ENCODE results near the gene C19orf85.
A peak's percentile ranks its signal among the peaks of the same experiment; 100 is the strongest.
"Not testable (repeated sequence)": the region's sequence is repeated elsewhere in the genome, so short reads cannot be mapped to it uniquely, and the experiment has no call there.

The C19orf85 gene

DNA sequence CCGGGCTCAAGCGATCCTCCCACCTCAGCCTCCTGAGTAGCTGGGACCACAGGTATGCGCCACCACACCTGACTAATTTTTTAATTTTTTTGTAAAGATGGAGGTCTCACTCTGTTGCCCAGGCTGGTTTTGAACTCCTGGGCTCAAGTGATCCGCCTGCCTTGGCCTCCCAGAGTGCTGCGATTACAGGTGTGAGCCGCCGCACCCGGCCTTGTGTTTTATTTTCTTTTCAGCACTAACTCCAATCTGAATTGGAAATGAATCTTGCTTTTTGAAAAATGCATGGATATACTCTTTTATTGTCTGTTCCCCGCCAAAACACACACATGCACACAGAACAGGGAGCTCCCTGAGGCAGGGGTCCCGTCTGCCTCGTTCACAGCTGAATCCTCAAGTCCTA lies 1.8 kb downstream of the C19orf85 start:
- no peak overlapping the region for H3K4me3 ChIP-seq (ENCODE audit: low read length)
- DNase-seq (ENCODE audit: low read depth, low spot score): no peak

DNA sequence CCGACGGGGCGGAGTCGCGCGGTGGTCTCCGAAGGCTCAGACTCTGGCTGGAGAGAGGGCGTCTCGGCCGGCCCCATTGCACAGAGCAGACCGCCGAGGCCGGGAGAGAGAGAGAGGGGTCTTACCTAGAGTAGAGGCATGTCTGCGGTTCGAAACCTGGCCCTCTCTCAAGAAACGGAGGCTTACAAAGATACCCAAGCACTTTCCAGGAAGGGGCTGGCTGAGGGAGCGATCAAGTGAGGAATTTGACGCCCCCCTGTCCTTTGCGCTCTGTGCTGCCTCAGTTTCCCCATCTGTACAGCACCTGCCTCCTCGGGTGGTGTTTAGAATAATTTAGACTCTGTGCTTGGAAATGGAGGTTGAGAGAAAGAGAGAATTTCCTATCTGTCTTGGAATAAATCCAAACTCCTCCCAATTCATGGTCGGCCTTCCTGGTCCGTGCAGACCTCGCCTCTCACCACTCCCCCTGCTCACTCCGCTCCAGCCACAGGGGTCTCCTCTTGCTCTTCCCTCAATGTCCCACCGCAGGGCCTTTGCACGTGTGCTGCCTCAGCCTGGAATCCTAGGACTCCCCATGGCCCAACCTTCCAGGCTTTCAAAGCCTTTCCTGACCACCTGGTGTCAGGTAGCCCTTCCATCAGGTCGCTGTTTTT lies 2.5 kb downstream of the C19orf85 start:
- peak overlapping the region; percentile 66 for H3K4me3 ChIP-seq (ENCODE audit: low read length)
- no peak for DNase-seq (ENCODE audit: low read depth, low spot score)

DNA sequence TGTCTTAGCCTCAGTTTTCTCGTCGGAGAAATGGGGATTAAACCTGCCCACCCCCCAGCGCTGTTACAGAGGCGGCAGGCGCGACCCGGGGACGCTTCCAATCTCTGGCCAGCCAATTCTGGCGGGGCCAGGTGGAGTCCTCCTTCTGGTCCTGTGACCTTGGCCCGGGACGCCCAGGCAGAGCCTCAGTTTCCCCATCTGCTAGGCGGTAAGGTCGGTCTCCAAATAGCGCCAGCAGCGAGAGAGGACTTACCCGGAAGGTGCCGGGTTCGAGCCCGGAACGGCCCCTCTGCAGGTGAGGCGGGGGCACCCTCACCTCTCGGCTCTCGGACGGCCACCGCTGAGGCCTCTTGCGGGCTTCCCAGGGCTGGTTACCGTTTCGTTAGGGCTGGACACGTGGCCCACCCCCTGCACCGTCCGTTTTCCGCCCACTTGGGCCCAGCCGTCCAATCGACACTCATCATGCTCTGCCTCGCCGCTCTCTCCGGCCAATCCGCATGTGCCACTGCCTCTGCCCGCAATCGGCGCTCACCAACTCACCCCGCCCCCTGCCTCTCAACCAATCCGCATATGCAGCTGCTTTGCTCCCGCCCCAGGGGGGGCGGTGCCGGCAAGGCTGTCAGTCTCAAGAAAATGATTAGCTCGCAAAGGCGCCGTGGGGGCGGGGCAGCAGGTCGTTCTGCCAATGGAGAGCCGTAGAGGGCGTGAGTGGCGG lies 3.1 kb downstream of the C19orf85 start, which contains the start of gene ISOC2:
ISOC2 (minus strand) TSS at position 384 of the 715 bp plus-strand sequence. CDS start 5,156 bp downstream, outside the sequence.
- H3K4me3 ChIP-seq (ENCODE audit: low read length): peak within 1 kb of the TSS; percentile 91
- DNase-seq (ENCODE audit: low read depth, low spot score): peak; percentile 99

DNA sequence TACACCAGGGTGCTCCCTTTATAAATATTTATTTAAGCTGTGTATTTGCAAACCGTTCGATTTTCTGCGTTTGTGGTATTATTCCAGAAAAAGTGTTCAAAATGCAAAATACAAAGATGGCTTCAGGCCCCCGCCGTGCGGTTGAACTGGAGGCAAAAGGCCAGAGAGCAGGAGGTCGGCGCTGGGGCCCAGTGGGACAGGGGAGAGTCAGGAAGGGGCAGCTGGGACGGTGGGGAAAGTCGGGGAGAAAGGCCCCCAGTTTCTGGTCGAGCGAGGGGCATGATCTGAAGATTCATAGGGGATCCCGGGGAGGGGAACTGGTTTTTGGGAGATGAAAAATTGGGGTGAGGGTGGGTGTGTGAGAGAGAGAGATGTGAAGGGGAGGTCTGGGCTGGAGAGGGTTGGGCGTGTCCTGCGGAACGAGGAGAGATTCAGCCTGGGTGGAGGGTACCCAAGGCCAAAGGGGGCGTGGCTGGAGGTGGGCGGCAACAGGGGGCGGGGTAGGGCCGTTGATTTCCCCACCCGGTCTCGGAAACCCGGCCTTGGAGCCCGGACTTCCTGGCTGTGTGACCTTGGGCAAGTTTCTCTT lies 3.8 kb downstream of the C19orf85 start:
- H3K4me3 ChIP-seq (ENCODE audit: low read length): peak overlapping the region; percentile 91
- no peak for DNase-seq (ENCODE audit: low read depth, low spot score)

DNA sequence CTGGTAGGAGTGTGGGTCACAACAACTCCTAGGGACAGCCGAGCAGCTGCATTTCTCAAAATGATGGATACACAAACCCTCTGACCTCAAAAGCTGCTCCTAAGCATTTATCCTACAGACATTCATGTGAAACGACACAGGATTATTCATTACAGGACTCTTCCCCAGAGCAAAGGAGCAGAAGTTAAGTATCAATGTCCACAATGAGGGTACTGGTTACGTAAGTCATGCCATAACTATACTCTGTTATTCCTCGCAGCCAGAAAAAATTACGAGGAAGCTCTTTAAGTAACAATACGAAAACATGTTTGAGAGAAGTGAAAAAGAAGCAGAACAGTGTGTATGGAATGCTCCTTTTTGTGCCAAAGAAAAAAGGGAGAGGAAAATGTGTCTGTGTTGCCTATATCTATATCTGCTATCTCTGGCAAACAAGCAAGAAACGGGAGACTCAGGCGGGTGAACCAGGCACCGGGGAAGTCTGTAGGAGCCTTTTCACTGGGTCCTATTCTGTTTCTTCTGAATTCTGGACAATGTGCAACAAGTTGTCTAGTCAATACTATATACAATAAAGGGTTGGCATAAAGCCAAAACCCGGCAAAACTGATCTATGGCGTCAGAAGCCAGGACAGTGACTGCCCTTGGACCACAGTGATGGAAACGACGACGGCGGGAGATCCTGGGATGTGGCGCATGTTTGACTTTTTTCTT lies 4.4 kb downstream of the C19orf85 start:
- no peak overlapping the region for H3K4me3 ChIP-seq (ENCODE audit: low read length)
- DNase-seq (ENCODE audit: low read depth, low spot score): no peak

DNA sequence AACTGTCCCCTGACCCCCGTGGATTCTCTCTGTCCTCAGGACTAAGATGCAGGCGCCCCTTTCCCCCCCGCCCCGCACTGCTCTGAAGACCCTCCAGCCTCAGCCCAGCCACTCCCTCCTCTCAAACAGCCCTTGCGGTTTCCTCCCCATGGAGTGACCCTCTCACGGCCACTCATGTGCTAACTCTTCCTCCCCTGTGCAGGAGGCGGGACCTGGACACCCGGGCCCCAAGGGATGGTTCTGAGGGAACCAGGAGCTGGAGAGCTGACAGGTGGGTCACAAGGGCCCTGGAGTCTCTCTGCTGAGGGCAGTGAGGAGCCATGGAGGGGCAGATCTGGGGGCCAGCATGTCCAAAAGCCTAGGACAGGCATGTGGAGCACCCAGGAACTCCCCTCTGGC lies 5.0 kb downstream of the C19orf85 start:
- no peak overlapping the region for H3K4me3 ChIP-seq (ENCODE audit: low read length)
- no peak for DNase-seq (ENCODE audit: low read depth, low spot score)

DNA sequence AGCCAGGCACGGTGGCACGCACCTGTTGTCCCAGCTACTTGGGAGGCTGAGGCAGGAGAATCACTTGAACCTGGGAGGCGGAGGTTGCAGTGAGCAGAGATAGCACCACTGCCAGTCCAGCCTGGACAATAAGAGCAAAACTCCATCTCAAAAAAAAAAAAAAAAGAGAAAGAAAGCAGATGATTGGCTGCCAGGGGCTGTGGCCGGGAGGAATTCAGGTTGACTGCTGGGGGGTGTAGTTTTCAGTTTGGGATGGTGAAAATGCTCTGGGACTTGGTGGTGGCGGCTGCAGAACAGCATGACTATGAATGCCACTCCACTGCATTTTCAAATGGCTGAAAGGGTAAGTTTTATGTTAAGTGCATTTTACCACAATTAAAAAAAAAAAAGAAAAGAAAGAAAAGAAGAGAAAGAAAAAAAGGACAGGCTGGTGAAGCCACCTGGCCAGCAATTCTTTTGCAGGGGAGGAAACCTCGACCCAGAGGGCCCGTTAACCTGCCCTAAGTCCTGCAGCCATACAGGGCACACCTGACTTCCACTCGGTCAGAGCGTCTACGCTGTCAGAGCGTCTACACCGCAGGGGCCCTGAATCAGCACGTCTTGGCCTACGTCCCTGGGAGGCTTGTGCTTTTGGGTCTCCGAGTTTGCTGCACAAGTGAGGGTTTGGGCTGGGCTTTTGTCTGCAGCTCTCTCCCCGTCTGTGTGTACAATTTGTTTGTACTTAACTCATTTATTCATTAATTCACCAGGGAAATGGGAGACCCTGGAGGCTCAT lies 6.7 kb downstream of the C19orf85 start:
- no peak for DNase-seq (ENCODE audit: low read depth, low spot score)
- H3K4me3 ChIP-seq (ENCODE audit: low read length): no peak overlapping the region

DNA sequence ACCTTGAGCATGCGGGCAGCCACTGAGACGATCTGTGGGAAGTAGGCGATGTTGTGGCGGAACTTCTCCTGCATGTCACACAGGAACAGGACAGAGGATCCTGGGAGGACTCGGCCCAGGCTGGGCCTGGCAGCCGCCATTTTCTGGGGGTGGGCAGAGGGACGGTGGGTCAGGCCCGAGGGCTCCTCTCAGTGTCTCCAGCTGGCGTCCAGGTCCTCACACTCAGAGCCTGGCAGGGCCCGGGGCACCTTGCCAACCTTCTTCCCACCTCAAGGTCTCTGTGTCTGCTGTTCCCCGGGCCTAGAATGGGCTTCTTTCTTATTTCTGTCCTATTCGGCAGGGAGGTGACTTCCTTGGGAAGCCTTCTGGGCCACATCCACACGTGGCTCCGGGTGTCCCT lies 8.2 kb downstream of the C19orf85 start:
- DNase-seq (ENCODE audit: low read depth, low spot score): no peak
- no peak overlapping the region for H3K4me3 ChIP-seq (ENCODE audit: low read length)

DNA sequence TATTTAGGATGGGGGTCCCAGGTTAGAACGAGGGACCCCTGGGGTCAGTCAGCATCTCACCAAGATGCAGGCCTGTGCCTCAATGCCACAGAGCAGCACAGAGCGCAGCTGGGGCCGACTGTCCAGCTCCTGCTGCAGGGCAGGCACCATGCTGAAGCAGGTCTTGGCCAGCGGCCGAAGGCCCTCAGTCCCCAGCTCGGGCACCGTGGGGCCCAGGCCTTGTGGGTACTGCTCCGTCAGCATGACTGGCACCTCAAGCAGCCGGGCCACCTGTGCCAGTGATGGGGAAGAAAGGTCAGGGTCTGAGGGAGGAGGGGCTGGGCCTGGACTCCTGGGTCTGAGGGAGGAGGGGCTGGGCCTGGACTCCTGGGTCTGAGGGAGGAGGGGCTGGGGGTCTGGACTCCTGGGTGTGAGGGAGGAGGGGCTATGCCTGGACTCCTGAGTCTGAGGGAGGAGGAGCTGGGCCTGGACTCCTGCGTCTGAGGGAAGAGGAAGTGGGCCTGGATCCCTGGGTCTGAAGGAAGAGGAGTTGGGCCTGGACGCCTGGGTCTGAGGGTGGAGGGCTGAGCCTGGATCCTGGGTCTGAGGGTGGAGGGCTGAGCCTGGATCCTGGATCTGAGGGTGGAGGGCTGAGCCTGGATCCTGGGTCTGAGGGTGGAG lies 8.8 kb downstream of the C19orf85 start:
- no peak overlapping the region for H3K4me3 ChIP-seq (ENCODE audit: low read length)
- DNase-seq (ENCODE audit: low read depth, low spot score): no peak

DNA sequence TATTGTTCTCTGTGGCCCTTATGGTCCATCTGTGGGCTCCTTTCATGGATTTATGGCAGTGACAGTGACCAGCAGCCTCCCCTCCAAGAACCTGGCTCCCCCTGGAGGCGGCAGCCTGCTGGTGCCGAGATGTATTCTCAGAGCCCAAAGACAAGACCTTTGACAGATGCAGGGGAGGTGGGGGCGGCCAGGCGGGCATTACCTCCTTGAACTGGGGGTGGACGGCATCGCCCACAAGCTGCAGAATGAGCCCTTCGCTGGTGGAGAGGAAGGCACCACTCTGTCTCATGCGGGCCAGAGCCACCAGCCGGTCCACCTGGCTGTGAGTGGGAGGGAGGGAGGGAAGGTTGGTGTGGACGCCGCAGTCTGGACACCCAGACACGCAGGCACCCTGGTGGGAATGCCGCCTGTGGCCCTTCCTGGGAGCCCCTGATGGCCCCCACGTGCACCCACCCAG lies 9.7 kb downstream of the C19orf85 start:
- DNase-seq (ENCODE audit: low read depth, low spot score): peak; percentile 44
- H3K4me3 ChIP-seq (ENCODE audit: low read length): no peak overlapping the region

DNA sequence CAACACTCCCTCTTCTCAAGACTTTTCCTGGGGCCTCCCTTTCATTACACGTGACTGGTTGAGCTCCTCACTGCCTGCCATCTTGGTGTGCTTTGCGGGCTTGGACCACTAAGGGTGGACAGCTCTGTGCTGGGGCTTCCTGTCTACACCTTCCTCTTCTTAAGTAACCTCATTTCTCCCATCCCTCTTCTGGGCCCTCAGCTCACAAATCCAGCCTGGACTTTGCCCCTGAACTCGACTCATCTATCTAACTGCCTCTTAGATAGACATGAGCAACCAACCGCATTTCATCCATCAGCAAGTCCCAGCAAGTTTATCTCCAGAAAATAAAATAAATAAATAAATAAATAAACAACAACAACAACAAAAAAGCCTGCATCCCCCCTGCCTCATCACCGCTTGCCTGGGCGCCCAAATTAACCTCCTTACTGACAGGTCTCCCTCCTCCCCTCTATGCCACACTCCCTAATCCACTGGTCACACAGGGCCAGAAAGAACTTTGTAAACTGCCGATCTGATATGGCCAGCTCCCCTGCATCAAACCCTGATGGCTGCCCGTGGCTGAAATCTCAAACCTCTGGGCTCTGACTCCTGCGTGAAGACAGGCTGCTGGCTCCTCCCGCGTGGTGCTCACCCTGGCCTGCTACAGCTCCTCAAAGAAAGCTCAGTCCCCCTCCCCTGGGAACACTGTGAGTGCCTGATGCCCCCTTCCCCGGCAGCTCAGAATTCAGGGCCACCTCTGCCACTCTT lies 10.9 kb downstream of the C19orf85 start:
- DNase-seq (ENCODE audit: low read depth, low spot score): no peak

DNA sequence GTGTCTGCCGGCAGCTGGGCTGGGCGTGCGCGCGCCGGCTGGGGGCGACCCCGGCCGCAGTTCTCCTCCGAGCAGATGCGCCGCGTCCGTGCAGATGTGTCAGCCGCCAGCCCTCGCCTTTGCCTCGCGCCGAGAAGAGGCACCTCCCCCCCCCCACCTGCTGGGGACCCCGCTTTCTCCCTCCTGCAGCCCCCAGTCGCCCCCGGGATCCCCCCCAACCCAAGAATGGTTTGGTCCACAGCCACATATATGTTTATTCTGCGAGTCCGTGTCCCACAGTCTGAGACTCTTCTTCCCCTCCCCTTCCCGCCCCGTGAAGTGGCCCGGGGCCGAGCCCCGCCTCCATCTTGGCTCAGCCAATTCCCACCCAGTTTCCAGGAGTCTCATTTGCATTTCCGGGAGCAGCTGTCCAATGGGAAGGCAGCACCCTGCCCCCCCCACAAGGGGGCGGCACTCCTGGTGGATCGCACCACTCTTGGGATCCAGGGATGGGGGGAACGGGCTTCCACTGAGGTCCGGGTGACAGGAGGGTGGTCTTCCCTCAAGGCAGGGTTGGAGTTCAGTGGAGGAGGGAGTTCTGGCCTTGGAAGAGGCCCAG lies 11.7 kb downstream of the C19orf85 start:
- DNase-seq (ENCODE audit: low read depth, low spot score): peak; percentile 95
- H3K4me3 ChIP-seq (ENCODE audit: low read length): peak overlapping the region; percentile 60

More for the DNA sequence above, 10.9 kb downstream of the C19orf85 start:
- no peak overlapping the region for H3K4me3 ChIP-seq (ENCODE audit: low read length)

DNA sequence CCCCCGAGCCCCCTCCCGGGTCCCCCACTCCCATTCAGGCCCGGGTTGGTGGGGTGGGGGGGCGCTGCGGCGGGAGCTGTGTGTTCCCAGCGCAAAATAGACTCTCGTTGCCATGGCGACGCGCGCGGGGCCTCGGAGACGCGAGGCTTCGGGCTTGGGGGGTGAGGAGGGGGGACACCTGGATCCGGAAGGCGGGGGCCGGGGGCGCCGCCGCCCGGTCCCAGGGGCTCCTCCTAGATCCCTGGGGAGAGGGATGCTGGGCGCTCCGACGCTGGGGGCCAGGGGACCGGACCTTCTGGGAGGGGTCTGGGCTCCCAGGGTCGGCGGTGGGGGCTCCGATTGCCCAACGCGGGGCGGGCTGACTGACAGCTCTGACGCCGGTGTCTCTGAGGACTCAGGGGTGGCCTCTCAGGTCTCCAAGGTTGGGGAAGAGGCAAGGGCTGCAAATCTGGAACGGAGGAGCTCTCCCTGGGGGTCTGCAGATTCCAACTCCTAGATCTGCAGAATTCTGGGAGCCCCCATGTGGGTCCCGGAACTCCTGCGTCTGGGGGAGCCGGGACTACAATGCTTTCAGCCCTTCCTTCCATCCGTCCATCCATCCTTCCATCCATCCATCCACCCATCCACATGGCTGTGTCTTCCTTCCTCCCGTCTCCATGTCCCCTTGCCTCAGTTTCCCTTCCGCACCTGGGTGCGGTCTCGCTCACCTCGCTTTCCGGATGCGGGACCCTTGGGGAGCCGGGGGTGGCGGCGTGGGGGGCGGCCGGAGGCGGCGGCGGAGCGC lies 12.4 kb downstream of the C19orf85 start:
- no peak for DNase-seq (ENCODE audit: low read depth, low spot score)

DNA sequence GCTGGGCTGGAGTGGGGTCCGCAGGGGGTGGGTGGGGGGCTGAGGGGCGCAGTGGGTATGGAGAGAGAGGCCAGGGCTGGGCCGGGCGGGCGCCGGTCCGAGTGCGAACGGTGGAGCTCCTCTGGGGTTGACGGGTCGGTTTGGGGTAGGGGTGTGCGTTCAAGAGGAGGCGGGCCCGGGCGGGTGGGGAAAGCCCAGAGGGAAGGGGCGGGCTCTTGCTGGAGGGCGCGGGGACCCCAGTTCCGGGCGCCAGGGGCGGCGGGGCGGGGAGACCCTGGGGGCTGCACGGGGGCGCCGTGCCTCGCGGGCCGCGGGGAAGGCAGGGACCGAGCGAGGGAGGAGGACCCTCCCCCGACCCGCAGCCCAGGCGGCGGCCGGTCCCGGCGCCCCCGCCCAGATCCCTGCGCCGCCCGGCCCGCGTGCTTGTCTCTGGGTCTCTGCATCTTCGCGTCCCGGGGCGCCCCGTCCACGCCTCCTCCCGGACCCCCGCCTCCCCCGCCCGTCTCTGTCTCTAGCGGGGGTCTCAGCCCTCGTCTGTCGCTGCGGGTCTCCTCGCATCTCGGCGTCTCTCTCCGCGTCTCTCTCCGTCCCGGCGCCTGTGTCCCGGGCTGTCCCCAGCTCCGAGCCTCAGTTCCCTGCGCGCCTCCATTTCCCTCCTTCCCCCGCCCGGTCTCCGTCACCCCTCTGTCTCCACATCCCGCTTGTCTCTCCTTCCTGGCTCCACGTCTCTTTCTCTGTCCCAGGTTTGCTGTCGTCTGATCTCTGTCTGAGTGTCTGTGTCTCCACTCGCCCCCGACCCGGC lies 13.2 kb downstream of the C19orf85 start:
- DNase-seq (ENCODE audit: low read depth, low spot score): no peak
- H3K4me3 ChIP-seq (ENCODE audit: low read length): peak overlapping the region; percentile 60; the same call in 1 of the 2 replicates

More for the DNA sequence above, 12.4 kb downstream of the C19orf85 start:
- peak overlapping the region; percentile 60 for H3K4me3 ChIP-seq (ENCODE audit: low read length)

DNA sequence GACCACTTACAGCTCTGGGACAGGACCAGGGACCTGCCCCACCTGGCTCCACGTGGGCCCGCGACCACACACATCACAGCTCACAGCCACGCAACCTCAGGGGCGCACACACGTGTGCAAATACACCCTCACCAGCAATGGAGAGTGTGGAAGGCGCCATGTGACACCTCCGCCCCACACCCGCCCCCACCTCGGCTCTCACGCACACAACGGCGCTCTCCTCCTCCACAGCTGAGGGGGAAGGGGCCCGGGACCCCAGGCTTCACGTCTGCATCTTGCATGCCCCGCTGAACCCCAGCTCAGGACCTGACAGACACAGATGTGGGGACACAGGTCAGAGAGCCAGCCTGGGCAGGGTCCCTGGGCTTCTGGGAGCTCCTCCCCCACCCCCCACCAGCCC lies 15.1 kb downstream of the C19orf85 start:
- DNase-seq (ENCODE audit: low read depth, low spot score): no peak
- no peak overlapping the region for H3K4me3 ChIP-seq (ENCODE audit: low read length)

DNA sequence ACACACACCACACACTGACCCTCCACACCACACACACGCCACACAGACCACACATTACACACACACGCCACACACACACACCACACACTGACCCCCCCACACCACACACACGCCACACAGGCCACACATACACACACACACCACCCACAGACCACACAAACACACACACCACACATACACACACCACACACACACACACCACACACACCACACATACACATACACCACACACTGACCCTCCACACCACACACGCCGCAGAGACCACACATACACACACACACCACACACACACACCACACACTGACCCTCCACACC lies 16.4 kb downstream of the C19orf85 start:
- not testable (repeated sequence) for DNase-seq (ENCODE audit: low read depth, low spot score); H3K4me3 ChIP-seq (ENCODE audit: low read length)

All from Jurkat, Clone E6-1 (cell line).